SU-DHL-6 (cell line): Measurements from ENCODE around the gene OPA1.

ENCODE experiments used
- H2AFZ ChIP-seq: fragments of 200-600 bp; sonication (generic); 2 replicates; pipeline ENCODE4 v1.6.1; 2014; ENCODE audit warnings: low read depth, mild to moderate bottlenecking, moderate library complexity, mixed read lengths, antibody characterized with exemption, low read length; ENCODE audit not compliant: severe bottlenecking
- H3F3A ChIP-seq: fragments of 200-600 bp; shearing (Covaris generic); 2 replicates; pipeline ENCODE4 v1.6.0; 2016; ENCODE audit warnings: antibody characterized with exemption, mild to moderate bottlenecking; ENCODE audit not compliant: insufficient read depth
- H3K27ac ChIP-seq: fragments of 200-600 bp; sonication (generic); 2 replicates; pipeline ENCODE4 v1.5.1; 2016; ENCODE audit warnings: low read depth, mild to moderate bottlenecking, low read length, moderate library complexity, mixed read lengths
- H3K27me3 ChIP-seq: fragments of 200-600 bp; sonication (generic), shearing (Covaris generic); 2 replicates; pipeline ENCODE4 v1.6.0; 2014; ENCODE audit warnings: mild to moderate bottlenecking, low read length
- H3K36me3 ChIP-seq: fragments of 200-600 bp; sonication (generic); 2 replicates; pipeline ENCODE4 v1.6.1; 2014; ENCODE audit warnings: mild to moderate bottlenecking, low read length, mixed read lengths
- H3K4me2 ChIP-seq: fragments of 300-600, 200-600 bp; shearing (Covaris generic), sonication (generic); 2 replicates; pipeline ENCODE4 v1.6.0; 2014; ENCODE audit warnings: low read length, low read depth, mild to moderate bottlenecking; ENCODE audit not compliant: poor library complexity, severe bottlenecking
- H3K4me3 ChIP-seq: fragments of 200-600 bp; sonication (generic); 2 replicates; pipeline ENCODE4 v1.5.1; 2014; ENCODE audit warnings: antibody characterized with exemption, low read length, mild to moderate bottlenecking, mixed read lengths; ENCODE audit not compliant: insufficient read depth, poor library complexity, severe bottlenecking
- H3K79me2 ChIP-seq: fragments of 200-600 bp; sonication (generic); 2 replicates; pipeline ENCODE4 v1.6.1; 2014; ENCODE audit warnings: mild to moderate bottlenecking, low read length, moderate library complexity; ENCODE audit not compliant: insufficient read depth
- H3K9ac ChIP-seq: fragments of 200-600 bp; sonication (generic); 2 replicates; pipeline ENCODE4 v1.7.0; 2014; ENCODE audit warnings: mild to moderate bottlenecking, low read length
- H3K9me2 ChIP-seq: fragments of 200-600 bp; sonication (generic); replicated peaks from 2 replicates; pipeline ENCODE4 v1.6.1; 2014; ENCODE audit warnings: low read length; ENCODE audit not compliant: insufficient read depth
- H3K9me3 ChIP-seq: fragments of 200-600 bp; sonication (generic); 2 replicates; pipeline ENCODE4 v1.6.1; 2014; ENCODE audit warnings: low read length, mixed read lengths; ENCODE audit not compliant: insufficient read depth
- H4K20me1 ChIP-seq: fragments of 200-600 bp; sonication (generic); 2 replicates; pipeline ENCODE4 v1.6.1; 2014; ENCODE audit warnings: low read depth, mild to moderate bottlenecking, antibody characterized with exemption, low read length, moderate library complexity, mixed read lengths
- EZH2phosphoT487 ChIP-seq: fragments of 200-600 bp; sonication (generic), shearing (Covaris generic); conservative IDR thresholded peaks from 2 replicates; pipeline ENCODE4 v1.6.1; 2018; ENCODE audit warnings: mild to moderate bottlenecking, antibody characterized with exemption, low read length, moderate library complexity, mixed read lengths
- TF ChIP-seq, protein P1 (sequence below): fragments of 200-600 bp; sonication (generic); IDR thresholded peaks from one replicate; pipeline ENCODE4 v1.5.1; 2017; ENCODE audit warnings: antibody characterized with exemption, mild to moderate bottlenecking, low read length, moderate library complexity; ENCODE audit not compliant: insufficient read depth, poor library complexity, severe bottlenecking

Gene OPA1

DNA sequence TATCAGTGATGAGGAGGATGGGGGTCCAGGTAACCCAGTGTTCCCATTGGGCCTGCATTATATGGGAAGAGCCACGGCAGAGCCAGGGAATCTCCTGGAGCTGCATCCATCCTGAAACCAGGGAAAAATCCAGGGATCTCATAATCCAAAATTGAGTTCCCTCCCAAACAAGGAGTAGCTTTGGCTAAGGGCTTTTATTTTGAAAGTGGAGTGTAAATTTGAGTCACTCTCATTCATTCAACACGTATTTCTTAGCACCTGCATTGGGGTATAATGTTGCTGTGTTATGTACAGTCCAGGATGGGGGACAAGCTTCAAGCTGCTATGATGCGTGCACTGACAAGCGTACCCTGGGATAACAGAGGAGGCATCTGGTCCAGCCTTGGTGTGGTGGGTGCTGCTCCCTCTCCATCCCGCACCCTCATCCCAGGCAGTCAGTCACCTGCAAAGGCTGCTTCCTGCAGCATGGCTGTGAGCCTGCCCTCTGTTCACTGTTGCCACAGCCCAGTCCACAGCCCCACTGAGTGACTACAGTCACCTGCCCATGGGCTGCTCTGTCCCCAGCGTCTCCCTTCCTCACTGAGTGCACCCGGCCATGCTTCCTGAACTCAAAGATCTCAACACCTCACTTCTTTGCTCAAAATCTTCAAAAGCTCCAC is 135.6 kb downstream of the OPA1 start:
- no peak overlapping the region for H3K9ac ChIP-seq
- no peaks in the 10 kb centered on the region for H3K79me2 ChIP-seq

DNA sequence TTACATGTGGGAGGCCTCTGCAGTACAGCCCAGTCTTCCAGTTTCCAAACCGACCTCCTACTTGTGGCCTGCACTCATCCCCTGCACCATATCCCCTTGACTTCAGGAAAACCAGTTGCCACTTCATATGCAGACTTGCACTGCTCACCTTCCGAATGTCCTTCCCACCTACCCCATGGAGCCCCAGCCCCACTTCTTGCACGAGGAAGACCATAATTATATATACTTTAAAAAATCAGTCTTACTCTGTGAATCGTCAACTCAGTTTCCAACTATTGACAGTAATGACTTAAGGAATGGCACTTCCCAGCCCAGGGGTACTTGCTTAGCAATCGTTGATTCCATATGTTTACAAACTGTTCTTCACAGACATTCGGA is 136.1 kb downstream of the OPA1 start:
- H3K27ac ChIP-seq = no peak overlapping the region
- no peaks in the 10 kb centered on the region for H3K9me2 ChIP-seq
- no peaks in the 10 kb centered on the region for H3K9me3 ChIP-seq
- no peak overlapping the region for H3K4me2 ChIP-seq
- H4K20me1 ChIP-seq = no peaks in the 10 kb centered on the region
- H2AFZ ChIP-seq = no peak overlapping the region
- H3K36me3 ChIP-seq = no peaks in the 10 kb centered on the region
- no peaks in the 10 kb centered on the region for H3K27me3 ChIP-seq
- TF ChIP-seq, protein P1, sequence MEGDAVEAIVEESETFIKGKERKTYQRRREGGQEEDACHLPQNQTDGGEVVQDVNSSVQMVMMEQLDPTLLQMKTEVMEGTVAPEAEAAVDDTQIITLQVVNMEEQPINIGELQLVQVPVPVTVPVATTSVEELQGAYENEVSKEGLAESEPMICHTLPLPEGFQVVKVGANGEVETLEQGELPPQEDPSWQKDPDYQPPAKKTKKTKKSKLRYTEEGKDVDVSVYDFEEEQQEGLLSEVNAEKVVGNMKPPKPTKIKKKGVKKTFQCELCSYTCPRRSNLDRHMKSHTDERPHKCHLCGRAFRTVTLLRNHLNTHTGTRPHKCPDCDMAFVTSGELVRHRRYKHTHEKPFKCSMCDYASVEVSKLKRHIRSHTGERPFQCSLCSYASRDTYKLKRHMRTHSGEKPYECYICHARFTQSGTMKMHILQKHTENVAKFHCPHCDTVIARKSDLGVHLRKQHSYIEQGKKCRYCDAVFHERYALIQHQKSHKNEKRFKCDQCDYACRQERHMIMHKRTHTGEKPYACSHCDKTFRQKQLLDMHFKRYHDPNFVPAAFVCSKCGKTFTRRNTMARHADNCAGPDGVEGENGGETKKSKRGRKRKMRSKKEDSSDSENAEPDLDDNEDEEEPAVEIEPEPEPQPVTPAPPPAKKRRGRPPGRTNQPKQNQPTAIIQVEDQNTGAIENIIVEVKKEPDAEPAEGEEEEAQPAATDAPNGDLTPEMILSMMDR = no peak
- no peak for TF ChIP-seq EZH2phosphoT487
- no peak overlapping the region for H3K4me3 ChIP-seq
- no peaks in the 10 kb centered on the region for H3K79me2 ChIP-seq
- no peaks in the 10 kb centered on the region for H3F3A ChIP-seq
- H3K9ac ChIP-seq = no peak overlapping the region

More for the DNA sequence above, 135.6 kb downstream of the OPA1 start:
- Histone ChIP-seq H3K9me2 (no peaks in the 10 kb centered on the region), H4K20me1 (no peaks in the 10 kb centered on the region), H3K9me3 (no peaks in the 10 kb centered on the region), H3K27ac (no peak overlapping the region), H3K27me3 (no peaks in the 10 kb centered on the region), H3F3A (no peaks in the 10 kb centered on the region), H2AFZ (no peak overlapping the region), H3K36me3 (no peaks in the 10 kb centered on the region), H3K4me2 (no peak overlapping the region), H3K4me3 (no peak overlapping the region)
- TF ChIP-seq, protein P1 = no peak
- no peak for TF ChIP-seq EZH2phosphoT487

DNA sequence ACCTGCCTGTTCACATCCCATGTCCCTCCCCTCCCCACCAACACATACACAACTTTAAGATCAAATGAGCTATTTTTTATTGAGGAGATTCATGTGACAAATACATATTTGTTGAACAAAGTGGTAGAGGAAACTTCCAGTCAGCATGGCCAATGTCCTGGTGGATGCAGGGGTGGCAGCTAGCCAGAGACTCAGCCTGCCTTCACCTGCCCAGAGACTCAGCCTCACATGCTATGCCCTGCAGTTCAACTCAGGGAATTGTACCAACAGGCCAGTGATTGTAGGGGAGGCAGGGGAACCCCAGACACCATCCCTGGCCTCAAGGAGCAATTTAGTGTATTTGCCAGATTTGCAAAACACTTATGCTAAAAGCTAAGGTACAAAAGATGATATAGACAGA is 136.6 kb downstream of the OPA1 start:
- Histone ChIP-seq H3F3A (no peaks in the 10 kb centered on the region), H3K4me2 (no peak overlapping the region), H4K20me1 (no peaks in the 10 kb centered on the region), H3K9ac (no peak overlapping the region), H3K27me3 (no peaks in the 10 kb centered on the region), H3K4me3 (no peak overlapping the region), H3K9me3 (no peaks in the 10 kb centered on the region), H3K79me2 (no peaks in the 10 kb centered on the region), H2AFZ (no peak overlapping the region), H3K27ac (no peak overlapping the region), H3K9me2 (no peaks in the 10 kb centered on the region), H3K36me3 (no peaks in the 10 kb centered on the region)
- TF ChIP-seq EZH2phosphoT487 = no peak
- TF ChIP-seq, protein P1 = no peak
